GM12878 (cell line): ENCODE results near the gene CLEC16A. TPM values are rescaled to one million over a fixed set of nuclear protein-coding genes. Genes with fewer than 3 reads are reported as not detected.

Experiments used
- BACH1 ChIP-seq: fragments of 450-650 bp; IDR thresholded peaks from 2 replicates; pipeline ENCODE4 v1.6.1; 2017; ENCODE audit warnings: mild to moderate bottlenecking, borderline replicate concordance
- CEBPZ ChIP-seq: fragments of 150-350 bp; IDR thresholded peaks from 2 replicates; pipeline ENCODE4 v1.6.1; 2016; ENCODE audit warnings: low read depth, low read length
- CHD1 ChIP-seq: IDR thresholded peaks from 2 replicates; pipeline ENCODE4 v1.6.1; 2012; ENCODE audit warnings: low read depth, low read length, improper control_type of control experiment
- CHD2 ChIP-seq: IDR thresholded peaks from 2 replicates; pipeline ENCODE4 v1.6.1; 2011; ENCODE audit warnings: low read depth, low read length, improper control_type of control experiment, borderline replicate concordance
- GABPA ChIP-seq: IDR thresholded peaks from 2 replicates; pipeline ENCODE4 v1.6.1; 2014; ENCODE audit warnings: antibody characterized with exemption, low read depth, mild to moderate bottlenecking, inconsistent platforms
- HCFC1 ChIP-seq: fragments of 150-350 bp; IDR thresholded peaks from 2 replicates; pipeline ENCODE4 v1.6.1; 2014; ENCODE audit warnings: low read length
- IKZF1 ChIP-seq: fragments of 450-650 bp; conservative IDR thresholded peaks from 2 replicates; pipeline ENCODE4 v1.6.1; 2017; ENCODE audit warnings: antibody characterized with exemption, mild to moderate bottlenecking
- MEF2B ChIP-seq: fragments of 450-650 bp; IDR thresholded peaks from 2 replicates; pipeline ENCODE4 v1.6.1; 2018; ENCODE audit warnings: mild to moderate bottlenecking, moderate library complexity; ENCODE audit not compliant: partially characterized antibody, poor library complexity, severe bottlenecking
- MLLT1 ChIP-seq: fragments of 450-650 bp; IDR thresholded peaks from 2 replicates; pipeline ENCODE4 v1.6.1; 2016; ENCODE audit warnings: mild to moderate bottlenecking
- MYC ChIP-seq: IDR thresholded peaks from 2 replicates; pipeline ENCODE4 v1.6.1; 2011; ENCODE audit warnings: mild to moderate bottlenecking, low read length, moderate library complexity, inconsistent platforms; ENCODE audit not compliant: insufficient read depth, insufficient replicate concordance, insufficient read length, severe bottlenecking
- NFXL1 ChIP-seq: fragments of 450-650 bp; IDR thresholded peaks from 2 replicates; pipeline ENCODE4 v1.6.1; 2017; ENCODE audit warnings: antibody characterized with exemption, mild to moderate bottlenecking, borderline replicate concordance
- PAX5 ChIP-seq: IDR thresholded peaks from 2 replicates; pipeline ENCODE4 v1.6.1; 2011; ENCODE audit warnings: low read depth, low read length, borderline replicate concordance
- REST ChIP-seq: IDR thresholded peaks from 2 replicates; pipeline ENCODE4 v1.6.1; 2012; ENCODE audit warnings: mild to moderate bottlenecking, low read depth, low read length
- YBX1 ChIP-seq: fragments of 450-650 bp; IDR thresholded peaks from 2 replicates; pipeline ENCODE4 v1.6.1; 2016; ENCODE audit warnings: antibody characterized with exemption
- ZNF217 ChIP-seq: fragments of 450-650 bp; IDR thresholded peaks from 2 replicates; pipeline ENCODE4 v1.6.1; 2017; ENCODE audit warnings: antibody characterized with exemption, mild to moderate bottlenecking
- ZNF24 ChIP-seq: fragments of 450-650 bp; IDR thresholded peaks from 2 replicates; pipeline ENCODE4 v1.6.1; 2017; ENCODE audit warnings: antibody characterized with exemption, mild to moderate bottlenecking
- ZNF274 ChIP-seq: IDR thresholded peaks from one replicate; pipeline ENCODE4 v1.8.0; 2011; ENCODE audit not compliant: insufficient read length, insufficient read depth
- ZNF622 ChIP-seq: fragments of 450-650 bp; IDR thresholded peaks from 2 replicates; pipeline ENCODE4 v1.6.1; 2017; ENCODE audit warnings: mild to moderate bottlenecking, inconsistent platforms
- polyA plus RNA-seq, 11 experiments: library from polyadenylated mRNA; depleted of rRNA in 4 of 11; unstranded in 6 of 11; stranded (reverse) in 5 of 11; fragments of >200 nt; fragmentation: Nextera tagmentation in 4 of 11; fragmentation: Illumina TruSeq in 1 of 11; extraction: Ambion mirVana in 4 of 11; extraction: Trizol in 1 of 11; gene quantifications; 1 replicate in 1 of 11; 2 replicates in 10 of 11; pipeline versions ENCODE4 v1.2.1 to v1.2.3, GENCODE V29; 2011 to 2016; ENCODE audit warnings: inconsistent platforms in 2 of 11, missing spikeins in 2 of 11, low read depth in 1 of 11
- total RNA-seq, 4 experiments: library from RNA; depleted of rRNA in 3 of 4; stranded (reverse); fragments of >200 nt in 3 of 4; fragmentation: Illumina TruSeq in 1 of 4; extraction: Trizol in 1 of 4; gene quantifications; 2 replicates each; pipeline versions ENCODE4 v1.2.1 to v1.2.3, GENCODE V29; 2013 to 2021
- TF ChIP-seq, protein P1 (sequence below): fragments of 450-650 bp; IDR thresholded peaks from 2 replicates; pipeline ENCODE4 v1.6.1; 2016; ENCODE audit warnings: mild to moderate bottlenecking
- TF ChIP-seq, protein P2 (sequence below): IDR thresholded peaks from 2 replicates; pipeline ENCODE4 v1.6.1; 2011; ENCODE audit warnings: low read depth, mild to moderate bottlenecking, low read length, moderate library complexity, borderline replicate concordance; ENCODE audit errors: extremely low read depth

CLEC16A gene
- total and polyA plus RNA-seq, 10 of the 15 experiments (the other 5 are each of a cell fraction or from before 2014, with no cell fraction given): 1.5 to 28.8 (median 19.2) TPM

DNA sequence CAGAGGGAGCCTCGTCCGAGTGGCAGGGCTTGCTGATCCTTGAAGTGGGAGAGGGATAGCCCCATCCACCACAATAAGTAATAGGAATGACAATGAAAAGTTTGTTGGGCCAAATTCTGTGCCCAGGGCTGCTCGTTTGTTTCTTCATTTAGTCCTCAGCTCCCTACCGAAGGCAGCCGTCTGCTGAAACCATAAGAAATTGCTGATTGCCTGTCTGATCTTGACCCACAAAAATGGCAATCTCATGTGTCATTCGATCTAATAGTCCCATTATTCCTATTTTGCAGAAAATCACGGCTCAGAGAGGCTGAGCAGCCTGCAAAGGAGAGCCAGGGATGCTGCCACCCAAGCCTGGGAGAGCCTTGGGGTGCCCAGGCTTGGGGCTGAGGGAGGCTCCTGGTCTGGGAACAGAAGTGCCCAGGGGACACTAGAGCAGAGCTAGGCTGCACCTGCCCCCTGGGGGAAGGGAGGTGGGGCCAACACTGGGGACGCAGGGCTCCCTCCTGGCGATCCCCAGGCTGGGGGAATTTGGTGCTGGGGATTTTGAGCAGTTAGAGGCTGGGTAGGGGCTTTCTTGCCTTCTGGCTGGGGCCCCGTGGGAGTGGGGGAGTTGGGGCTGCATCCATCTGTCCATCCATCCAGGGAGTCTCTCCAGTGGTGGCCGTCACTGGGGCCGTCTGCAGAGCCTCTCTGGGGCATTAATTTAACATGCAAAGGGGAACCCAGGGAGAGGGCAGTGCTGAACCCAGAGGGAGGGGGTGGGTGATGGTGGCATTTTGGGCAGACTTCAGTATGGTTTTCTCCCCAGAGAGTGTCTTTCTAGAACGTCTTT is 258.1 kb downstream of the CLEC16A start (continued):
- TF ChIP-seq ZNF24: no peak
- TF ChIP-seq IKZF1: peak; percentile 95
- no peak for TF ChIP-seq MLLT1
- no peak for TF ChIP-seq REST
- peak; percentile 63 for TF ChIP-seq CHD2
- no peak for TF ChIP-seq CHD1
- no peak for TF ChIP-seq ZNF622
- no peak for TF ChIP-seq GABPA
- no peak for TF ChIP-seq MYC
- TF ChIP-seq PAX5: peak; percentile 22; the same call in 1 of the 2 replicates
- peak; percentile 97 for TF ChIP-seq MEF2B
- TF ChIP-seq NFXL1: no peak
- no peak for TF ChIP-seq HCFC1
- TF ChIP-seq, protein P1, sequence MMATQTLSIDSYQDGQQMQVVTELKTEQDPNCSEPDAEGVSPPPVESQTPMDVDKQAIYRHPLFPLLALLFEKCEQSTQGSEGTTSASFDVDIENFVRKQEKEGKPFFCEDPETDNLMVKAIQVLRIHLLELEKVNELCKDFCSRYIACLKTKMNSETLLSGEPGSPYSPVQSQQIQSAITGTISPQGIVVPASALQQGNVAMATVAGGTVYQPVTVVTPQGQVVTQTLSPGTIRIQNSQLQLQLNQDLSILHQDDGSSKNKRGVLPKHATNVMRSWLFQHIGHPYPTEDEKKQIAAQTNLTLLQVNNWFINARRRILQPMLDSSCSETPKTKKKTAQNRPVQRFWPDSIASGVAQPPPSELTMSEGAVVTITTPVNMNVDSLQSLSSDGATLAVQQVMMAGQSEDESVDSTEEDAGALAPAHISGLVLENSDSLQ: no peak
- TF ChIP-seq, protein P2, sequence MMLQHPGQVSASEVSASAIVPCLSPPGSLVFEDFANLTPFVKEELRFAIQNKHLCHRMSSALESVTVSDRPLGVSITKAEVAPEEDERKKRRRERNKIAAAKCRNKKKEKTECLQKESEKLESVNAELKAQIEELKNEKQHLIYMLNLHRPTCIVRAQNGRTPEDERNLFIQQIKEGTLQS: no peak
- no peak for TF ChIP-seq CEBPZ
- no peak for TF ChIP-seq YBX1
- TF ChIP-seq BACH1: 0 out of 2 replicates have a peak, but pooled peaks have one; percentile 5
- TF ChIP-seq ZNF217: no peak
- no peak for TF ChIP-seq ZNF274
